ENCODE results near the gene MINAR1. TPM values are rescaled to one million over a fixed set of nuclear protein-coding genes. Genes with fewer than 3 reads are reported as not detected.

The MINAR1 gene
- total RNA-seq, 2 donors from 2014 or later, result 0.95 to 1.3 TPM

GRCh38 chr15:79463043-79463780 lies 31.1 kb downstream of the MINAR1 start:
- DNase-seq (ENCODE audit: low spot score) (no peak), ATAC-seq (ENCODE audit: insufficient number of reproducible peaks, low FRiP score, low read depth) (no peak)
- Histone ChIP-seq H3K27ac (no peak overlapping the region), H3K9me3 (no peaks in the 10 kb centered on the region), H3K27me3 (replicated peaks; ENCODE audit: insufficient read depth) (no peaks in the 10 kb centered on the region), H3K4me3 (no peak overlapping the region), H3K4me1 (ENCODE audit: control insufficient read depth in 1 of 2, low read depth in 2 of 2) (no peaks in the 10 kb centered on the region), H3K36me3 (no peaks in the 10 kb centered on the region)
- TF ChIP-seq CTCF (IDR thresholded peaks at IDR 0.05), result no peak

GRCh38 chr15:79463781-79464270 lies 31.7 kb downstream of the MINAR1 start:
- Histone ChIP-seq H3K36me3 (no peaks in the 10 kb centered on the region), H3K27me3 (replicated peaks; ENCODE audit: insufficient read depth) (no peaks in the 10 kb centered on the region), H3K27ac (no peak overlapping the region), H3K4me1 (ENCODE audit: control insufficient read depth in 1 of 2, low read depth in 2 of 2) (no peaks in the 10 kb centered on the region), H3K4me3 (no peak overlapping the region), H3K9me3 (no peaks in the 10 kb centered on the region)
- no peak for DNase-seq (ENCODE audit: low spot score)
- no peak for ATAC-seq (ENCODE audit: insufficient number of reproducible peaks, low FRiP score, low read depth)
- no peak for TF ChIP-seq CTCF (IDR thresholded peaks at IDR 0.05)

- no peaks in the 10 kb centered on the region for H3K4me1 ChIP-seq (ENCODE audit: control insufficient read depth in 1 of 2, low read depth in 2 of 2)
- H3K4me3 ChIP-seq, result no peak overlapping the region
- H3K27ac ChIP-seq, result no peak overlapping the region
- ATAC-seq (ENCODE audit: insufficient number of reproducible peaks, low FRiP score, low read depth), result no peak
- no peaks in the 10 kb centered on the region for H3K9me3 ChIP-seq
- no peak for DNase-seq (ENCODE audit: low spot score)
- no peaks in the 10 kb centered on the region for H3K36me3 ChIP-seq
- no peak for TF ChIP-seq CTCF (IDR thresholded peaks at IDR 0.05)
- H3K27me3 ChIP-seq (replicated peaks; ENCODE audit: insufficient read depth), result no peaks in the 10 kb centered on the region
Observed at GRCh38 chr15:79466488-79466887, 34.4 kb downstream of the MINAR1 start.

GRCh38 chr15:79467865-79468586 lies 35.9 kb downstream of the MINAR1 start:
- no peaks in the 10 kb centered on the region for H3K4me1 ChIP-seq (ENCODE audit: control insufficient read depth in 1 of 2, low read depth in 2 of 2)
- no peaks in the 10 kb centered on the region for H3K27me3 ChIP-seq (replicated peaks; ENCODE audit: insufficient read depth)
- ATAC-seq (ENCODE audit: insufficient number of reproducible peaks, low FRiP score, low read depth) (no peak), DNase-seq (ENCODE audit: low spot score) (no peak)
- no peak for TF ChIP-seq CTCF (IDR thresholded peaks at IDR 0.05)
- H3K36me3 ChIP-seq, result no peaks in the 10 kb centered on the region
- no peak overlapping the region for H3K4me3 ChIP-seq
- H3K9me3 ChIP-seq, result no peaks in the 10 kb centered on the region
- H3K27ac ChIP-seq, result no peak overlapping the region

GRCh38 chr15:79472446-79472845 lies 40.3 kb downstream of the MINAR1 start:
- ATAC-seq (ENCODE audit: insufficient number of reproducible peaks, low FRiP score, low read depth) (no peak), DNase-seq (ENCODE audit: low spot score) (no peak)
- Histone ChIP-seq H3K36me3 (no peaks in the 10 kb centered on the region), H3K27ac (no peak overlapping the region), H3K4me3 (no peak overlapping the region), H3K9me3 (no peaks in the 10 kb centered on the region), H3K4me1 (ENCODE audit: control insufficient read depth in 1 of 2, low read depth in 2 of 2) (no peaks in the 10 kb centered on the region), H3K27me3 (replicated peaks; ENCODE audit: insufficient read depth) (no peaks in the 10 kb centered on the region)
- TF ChIP-seq CTCF (IDR thresholded peaks at IDR 0.05), result no peak

Data from thoracic aorta (tissue), 2 donors.